ENCODE results near the gene RARS2. TPM values are rescaled to one million over a fixed set of nuclear protein-coding genes. Genes with fewer than 3 reads are reported as not detected.

Gene RARS2
- total and polyA plus RNA-seq, 9 of the 15 experiments (the other 6 are each of a cell fraction or from before 2014, with no cell fraction given) = 30.0 to 92.7 (median 43.4) TPM

DNA sequence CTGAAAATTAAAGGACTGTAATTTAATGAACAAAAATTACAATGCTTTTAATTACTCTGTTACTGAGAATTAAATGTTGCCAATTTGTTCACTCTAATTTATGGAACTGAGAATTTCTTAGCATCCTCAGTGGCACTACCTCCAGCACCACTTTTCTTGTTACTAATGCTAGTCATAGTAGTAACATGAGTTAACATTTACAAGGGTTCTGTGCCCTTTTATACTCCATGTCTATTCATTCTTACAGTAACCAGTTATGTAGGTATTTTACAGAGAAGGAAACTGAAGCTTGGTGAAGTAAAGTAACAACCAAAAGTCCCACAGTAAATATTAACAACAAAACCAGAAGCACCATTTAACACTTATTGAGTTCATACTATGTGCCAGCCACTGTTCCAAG, 34.3 kb downstream of the RARS2 start:
- no peak overlapping the region for H3K4me2 ChIP-seq (ENCODE audit: insufficient read depth, low read length)
- no peak overlapping the region for H3K4me3 ChIP-seq
- no peak for DNase-seq (ENCODE audit: extremely low read depth in 1 of 4, low spot score in 3 of 4)
- in situ Hi-C loops (cut with MboI) (no loop called here), intact Hi-C loops (cut with micrococcal nuclease) (no loop called here)
- H2AFZ ChIP-seq (ENCODE audit: low read depth, low read length) = no peak overlapping the region
- ChIA-PET CTCF (ENCODE audit: low intra/inter-chr PET ratio) (no interaction called here), POLR2A (no interaction called here)
- no TSS peak for BruUV-seq (replicated peaks)
- no peaks in the 10 kb centered on the region for H4K20me1 ChIP-seq (replicated peaks; ENCODE audit: control insufficient read depth, insufficient read depth, low read length)
- peaks cover 63% of the 10 kb centered on the region for H3K36me3 ChIP-seq (ENCODE audit: control insufficient read depth, insufficient read depth, low read length)
- no peak overlapping the region for H3K9ac ChIP-seq (ENCODE audit: insufficient read depth in 1 of 2, low read depth in 2 of 2, low read length in 2 of 2)
- no peak for FAIRE-seq
- H3K27ac ChIP-seq (ENCODE audit: extremely low read depth, low read depth, low read length) = no peak overlapping the region
- 0 out of 3 replicates have a peak, but pooled peaks cover 2% of the 10 kb centered on the region for H3K79me2 ChIP-seq (ENCODE audit: control insufficient read depth, insufficient read depth, low read length)
- H3K4me1 ChIP-seq (replicated peaks in 1 of 2; ENCODE audit: control insufficient read depth in 2 of 2, insufficient read depth in 2 of 2, low read length in 2 of 2) = peaks cover 2 to 9% of the 10 kb centered on the region in 2 experiments; a peak in 2 of 5 replicates
- no peaks in the 10 kb centered on the region for H3K9me1 ChIP-seq (ENCODE audit: control insufficient read depth, insufficient read depth, low read length)
- no peaks in the 10 kb centered on the region for H3K9me3 ChIP-seq (replicated peaks; ENCODE audit: control insufficient read depth, insufficient read depth, low read depth, low read length)
- TF ChIP-seq NR2C1 (IDR thresholded peaks at IDR 0.05) = no peak
- TF ChIP-seq NR2C1 (tag; IDR thresholded peaks at IDR 0.05) = no peak
- TF ChIP-seq RBM34 (IDR thresholded peaks at IDR 0.05; ENCODE audit: borderline replicate concordance, insufficient read depth, low read length) = no peak
- TF ChIP-seq ZBTB17 (CRISPR knock-in tag; IDR thresholded peaks at IDR 0.05) = no peak
- no peak for TF ChIP-seq KAT2B (IDR thresholded peaks at IDR 0.05; ENCODE audit: low read depth, low read length)
- TF ChIP-seq POLR3A (IDR thresholded peaks at IDR 0.05; ENCODE audit: borderline replicate concordance, extremely low read depth, insufficient read depth, insufficient read length) = no peak
- TF ChIP-seq CBFB (CRISPR knock-in tag; IDR thresholded peaks at IDR 0.05) = no peak
- no peak for TF ChIP-seq ZKSCAN8 (CRISPR knock-in tag; IDR thresholded peaks at IDR 0.05)
- TF ChIP-seq KDM4B (IDR thresholded peaks at IDR 0.05; ENCODE audit: borderline replicate concordance in 2 of 2, low read depth in 1 of 2) = no peak
- TF ChIP-seq, protein P1, sequence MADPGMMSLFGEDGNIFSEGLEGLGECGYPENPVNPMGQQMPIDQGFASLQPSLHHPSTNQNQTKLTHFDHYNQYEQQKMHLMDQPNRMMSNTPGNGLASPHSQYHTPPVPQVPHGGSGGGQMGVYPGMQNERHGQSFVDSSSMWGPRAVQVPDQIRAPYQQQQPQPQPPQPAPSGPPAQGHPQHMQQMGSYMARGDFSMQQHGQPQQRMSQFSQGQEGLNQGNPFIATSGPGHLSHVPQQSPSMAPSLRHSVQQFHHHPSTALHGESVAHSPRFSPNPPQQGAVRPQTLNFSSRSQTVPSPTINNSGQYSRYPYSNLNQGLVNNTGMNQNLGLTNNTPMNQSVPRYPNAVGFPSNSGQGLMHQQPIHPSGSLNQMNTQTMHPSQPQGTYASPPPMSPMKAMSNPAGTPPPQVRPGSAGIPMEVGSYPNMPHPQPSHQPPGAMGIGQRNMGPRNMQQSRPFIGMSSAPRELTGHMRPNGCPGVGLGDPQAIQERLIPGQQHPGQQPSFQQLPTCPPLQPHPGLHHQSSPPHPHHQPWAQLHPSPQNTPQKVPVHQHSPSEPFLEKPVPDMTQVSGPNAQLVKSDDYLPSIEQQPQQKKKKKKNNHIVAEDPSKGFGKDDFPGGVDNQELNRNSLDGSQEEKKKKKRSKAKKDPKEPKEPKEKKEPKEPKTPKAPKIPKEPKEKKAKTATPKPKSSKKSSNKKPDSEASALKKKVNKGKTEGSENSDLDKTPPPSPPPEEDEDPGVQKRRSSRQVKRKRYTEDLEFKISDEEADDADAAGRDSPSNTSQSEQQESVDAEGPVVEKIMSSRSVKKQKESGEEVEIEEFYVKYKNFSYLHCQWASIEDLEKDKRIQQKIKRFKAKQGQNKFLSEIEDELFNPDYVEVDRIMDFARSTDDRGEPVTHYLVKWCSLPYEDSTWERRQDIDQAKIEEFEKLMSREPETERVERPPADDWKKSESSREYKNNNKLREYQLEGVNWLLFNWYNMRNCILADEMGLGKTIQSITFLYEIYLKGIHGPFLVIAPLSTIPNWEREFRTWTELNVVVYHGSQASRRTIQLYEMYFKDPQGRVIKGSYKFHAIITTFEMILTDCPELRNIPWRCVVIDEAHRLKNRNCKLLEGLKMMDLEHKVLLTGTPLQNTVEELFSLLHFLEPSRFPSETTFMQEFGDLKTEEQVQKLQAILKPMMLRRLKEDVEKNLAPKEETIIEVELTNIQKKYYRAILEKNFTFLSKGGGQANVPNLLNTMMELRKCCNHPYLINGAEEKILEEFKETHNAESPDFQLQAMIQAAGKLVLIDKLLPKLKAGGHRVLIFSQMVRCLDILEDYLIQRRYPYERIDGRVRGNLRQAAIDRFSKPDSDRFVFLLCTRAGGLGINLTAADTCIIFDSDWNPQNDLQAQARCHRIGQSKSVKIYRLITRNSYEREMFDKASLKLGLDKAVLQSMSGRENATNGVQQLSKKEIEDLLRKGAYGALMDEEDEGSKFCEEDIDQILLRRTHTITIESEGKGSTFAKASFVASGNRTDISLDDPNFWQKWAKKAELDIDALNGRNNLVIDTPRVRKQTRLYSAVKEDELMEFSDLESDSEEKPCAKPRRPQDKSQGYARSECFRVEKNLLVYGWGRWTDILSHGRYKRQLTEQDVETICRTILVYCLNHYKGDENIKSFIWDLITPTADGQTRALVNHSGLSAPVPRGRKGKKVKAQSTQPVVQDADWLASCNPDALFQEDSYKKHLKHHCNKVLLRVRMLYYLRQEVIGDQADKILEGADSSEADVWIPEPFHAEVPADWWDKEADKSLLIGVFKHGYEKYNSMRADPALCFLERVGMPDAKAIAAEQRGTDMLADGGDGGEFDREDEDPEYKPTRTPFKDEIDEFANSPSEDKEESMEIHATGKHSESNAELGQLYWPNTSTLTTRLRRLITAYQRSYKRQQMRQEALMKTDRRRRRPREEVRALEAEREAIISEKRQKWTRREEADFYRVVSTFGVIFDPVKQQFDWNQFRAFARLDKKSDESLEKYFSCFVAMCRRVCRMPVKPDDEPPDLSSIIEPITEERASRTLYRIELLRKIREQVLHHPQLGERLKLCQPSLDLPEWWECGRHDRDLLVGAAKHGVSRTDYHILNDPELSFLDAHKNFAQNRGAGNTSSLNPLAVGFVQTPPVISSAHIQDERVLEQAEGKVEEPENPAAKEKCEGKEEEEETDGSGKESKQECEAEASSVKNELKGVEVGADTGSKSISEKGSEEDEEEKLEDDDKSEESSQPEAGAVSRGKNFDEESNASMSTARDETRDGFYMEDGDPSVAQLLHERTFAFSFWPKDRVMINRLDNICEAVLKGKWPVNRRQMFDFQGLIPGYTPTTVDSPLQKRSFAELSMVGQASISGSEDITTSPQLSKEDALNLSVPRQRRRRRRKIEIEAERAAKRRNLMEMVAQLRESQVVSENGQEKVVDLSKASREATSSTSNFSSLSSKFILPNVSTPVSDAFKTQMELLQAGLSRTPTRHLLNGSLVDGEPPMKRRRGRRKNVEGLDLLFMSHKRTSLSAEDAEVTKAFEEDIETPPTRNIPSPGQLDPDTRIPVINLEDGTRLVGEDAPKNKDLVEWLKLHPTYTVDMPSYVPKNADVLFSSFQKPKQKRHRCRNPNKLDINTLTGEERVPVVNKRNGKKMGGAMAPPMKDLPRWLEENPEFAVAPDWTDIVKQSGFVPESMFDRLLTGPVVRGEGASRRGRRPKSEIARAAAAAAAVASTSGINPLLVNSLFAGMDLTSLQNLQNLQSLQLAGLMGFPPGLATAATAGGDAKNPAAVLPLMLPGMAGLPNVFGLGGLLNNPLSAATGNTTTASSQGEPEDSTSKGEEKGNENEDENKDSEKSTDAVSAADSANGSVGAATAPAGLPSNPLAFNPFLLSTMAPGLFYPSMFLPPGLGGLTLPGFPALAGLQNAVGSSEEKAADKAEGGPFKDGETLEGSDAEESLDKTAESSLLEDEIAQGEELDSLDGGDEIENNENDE (IDR thresholded peaks at IDR 0.05; ENCODE audit: low read depth, low read length) = no peak
- TF ChIP-seq PTBP1 (IDR thresholded peaks at IDR 0.05; ENCODE audit: low read depth, low read length) = no peak
- no peak for TF ChIP-seq ZNF175 (CRISPR knock-in tag; IDR thresholded peaks at IDR 0.05; ENCODE audit: low read depth)
- no peak for TF ChIP-seq ATF7 (IDR thresholded peaks at IDR 0.05)
- no peak for TF ChIP-seq BCOR (IDR thresholded peaks at IDR 0.05)
- H3K27me3 ChIP-seq (ENCODE audit: control insufficient read depth in 2 of 2, insufficient read depth in 2 of 2, low read length in 2 of 2) = no peaks in the 10 kb centered on the region
- ATAC-seq = no peak

Data from K562 (cell line).